NK-92 treated with Interleukin-12 subunit alpha and Interleukin-12 subunit beta, amount 100 ng/mL, for 24 hours (cell line): ENCODE measurements around the gene CERT1.
A peak's percentile ranks its signal among the peaks of the same experiment; 100 is the strongest.
"Not testable (repeated sequence)": the region's sequence is repeated elsewhere in the genome, so short reads cannot be mapped to it uniquely, and the experiment has no call there.

Experiments
- DNase-seq: peaks from one replicate; lab custom pipeline; 2025; lab: John Stamatoyannopoulos, UW

Gene CERT1

DNA sequence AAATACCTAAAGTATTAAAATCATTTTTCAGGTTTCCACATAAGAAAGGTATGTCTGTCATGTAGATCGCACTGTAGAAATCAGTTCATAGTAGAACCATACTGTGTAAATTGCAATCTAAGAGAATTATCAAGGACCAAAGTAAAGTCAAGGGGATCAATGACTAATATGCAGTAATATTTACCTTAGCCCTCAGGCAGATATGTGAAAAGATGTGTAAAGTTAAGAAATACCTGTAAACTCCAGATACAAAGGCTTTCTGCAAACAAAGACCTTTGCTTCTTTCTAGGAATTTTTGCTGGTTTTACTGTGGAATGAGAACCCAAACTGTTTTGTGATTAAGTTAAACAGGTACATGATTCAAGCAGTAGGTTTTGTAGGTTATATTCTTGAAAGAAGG lies 11.8 kb upstream of the CERT1 start:
- DNase-seq = no peak

DNA sequence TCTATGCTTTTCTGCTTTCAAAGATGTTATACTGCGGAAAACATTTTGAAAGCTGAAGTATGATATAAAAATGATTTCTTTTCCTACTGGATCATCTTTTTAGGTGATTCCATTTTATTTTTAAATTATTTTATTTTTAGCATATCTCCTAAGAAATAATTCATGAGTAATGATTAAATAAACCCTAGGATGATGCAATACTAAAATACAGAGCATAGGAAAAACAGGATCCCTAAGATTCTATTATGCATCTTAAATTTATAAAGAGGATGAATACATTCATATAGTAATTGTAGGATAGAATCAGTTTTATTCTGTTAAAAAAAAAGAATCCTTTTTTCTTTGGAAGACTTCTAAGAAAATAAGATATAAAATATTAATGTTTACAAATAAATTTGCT lies 11.1 kb upstream of the CERT1 start:
- DNase-seq = no peak

DNA sequence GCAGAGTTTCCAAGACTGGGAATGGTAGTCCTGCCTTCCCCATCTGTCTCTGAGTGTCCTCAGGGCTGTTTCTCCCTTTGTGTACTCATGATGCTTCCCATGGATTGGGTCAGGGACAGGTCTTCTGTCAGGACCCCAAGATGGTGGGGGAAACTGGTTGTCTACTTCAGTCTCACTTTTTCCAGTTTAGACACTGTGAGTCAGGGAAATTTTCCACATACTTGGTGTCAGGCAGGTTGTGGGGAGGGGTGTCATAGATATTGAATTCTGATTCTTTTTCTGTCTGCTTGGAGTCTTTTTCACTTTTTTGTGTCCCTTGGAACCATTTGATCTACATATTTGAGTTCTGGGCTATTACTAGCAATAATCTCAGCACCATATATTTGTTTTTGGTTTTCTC lies 10.6 kb upstream of the CERT1 start:
- no peak for DNase-seq

DNA sequence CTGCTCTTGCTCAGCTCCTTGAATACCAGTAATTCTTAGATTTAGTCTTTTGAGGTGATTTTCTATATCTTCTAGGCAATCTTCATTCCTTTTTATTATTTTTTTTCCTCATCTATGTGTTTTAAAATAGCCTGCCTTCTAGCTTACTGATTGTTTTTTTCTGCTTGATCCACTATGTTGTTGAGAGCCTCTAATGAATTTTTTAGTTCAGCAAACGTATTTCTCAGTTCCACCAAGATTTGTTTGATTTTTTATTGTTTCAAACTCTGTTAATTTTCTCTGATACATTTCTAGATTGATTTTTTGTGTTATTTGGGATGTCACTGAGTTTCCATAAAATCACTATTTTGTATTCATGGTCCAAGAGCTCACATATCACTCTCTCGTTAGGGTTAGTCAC lies 9.8 kb upstream of the CERT1 start:
- DNase-seq = no peak

DNA sequence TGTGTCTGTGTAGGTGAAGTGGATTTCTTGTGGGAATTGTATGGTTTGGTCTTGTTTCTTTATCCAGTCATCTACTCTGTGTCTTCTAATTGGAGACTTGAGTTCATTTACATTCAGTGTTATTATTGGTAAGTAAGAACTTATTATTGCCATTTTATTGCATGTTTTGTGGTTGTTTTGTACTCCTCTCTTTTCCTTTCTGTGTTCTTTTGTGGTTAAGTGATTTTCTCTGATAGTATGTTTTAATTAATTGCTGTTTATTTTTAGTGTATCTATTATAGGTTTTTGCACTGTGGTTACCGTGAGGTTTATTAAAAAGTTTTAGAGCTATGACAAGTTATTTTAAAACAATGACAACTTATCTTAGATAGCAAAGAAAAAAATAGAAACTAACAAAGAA lies 8.3 kb upstream of the CERT1 start:
- DNase-seq = no peak

DNA sequence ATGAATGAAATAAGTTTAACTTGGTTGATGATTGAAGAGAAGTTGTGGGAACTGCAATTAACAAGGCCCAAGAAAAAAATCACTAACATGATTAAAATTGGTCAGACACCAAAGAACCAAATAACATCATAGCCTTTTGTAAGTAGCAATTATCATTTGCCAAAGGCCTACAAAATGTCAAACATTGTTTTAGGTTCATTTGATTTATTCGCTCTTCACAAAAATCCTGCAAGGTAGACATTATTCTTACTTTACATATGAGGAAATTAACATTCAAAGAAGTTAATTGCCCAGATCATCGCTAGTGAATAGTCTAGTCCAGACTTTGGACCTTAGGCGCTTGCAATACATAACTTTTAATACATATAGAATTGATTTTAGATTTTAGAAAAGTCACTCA lies 2.9 kb upstream of the CERT1 start:
- DNase-seq = no peak

DNA sequence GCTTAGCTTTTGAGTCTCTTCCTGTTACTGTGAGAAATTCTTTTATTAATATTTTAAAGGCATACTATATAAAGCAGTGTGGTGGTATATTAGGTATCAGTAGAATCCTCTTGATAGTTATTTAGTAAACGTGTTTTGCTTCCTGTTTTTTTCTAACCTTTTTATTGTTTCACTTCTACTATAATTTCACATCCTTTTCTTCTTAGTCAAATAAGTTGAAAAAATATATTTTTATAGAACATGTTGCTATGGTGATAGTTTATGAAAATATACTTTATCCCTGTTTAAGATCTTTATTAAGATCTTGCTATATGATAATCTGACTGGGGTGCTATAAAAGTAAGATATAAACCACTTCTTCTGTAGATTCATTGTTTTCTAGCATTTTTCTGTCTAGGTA lies 2.4 kb upstream of the CERT1 start:
- no peak for DNase-seq

DNA sequence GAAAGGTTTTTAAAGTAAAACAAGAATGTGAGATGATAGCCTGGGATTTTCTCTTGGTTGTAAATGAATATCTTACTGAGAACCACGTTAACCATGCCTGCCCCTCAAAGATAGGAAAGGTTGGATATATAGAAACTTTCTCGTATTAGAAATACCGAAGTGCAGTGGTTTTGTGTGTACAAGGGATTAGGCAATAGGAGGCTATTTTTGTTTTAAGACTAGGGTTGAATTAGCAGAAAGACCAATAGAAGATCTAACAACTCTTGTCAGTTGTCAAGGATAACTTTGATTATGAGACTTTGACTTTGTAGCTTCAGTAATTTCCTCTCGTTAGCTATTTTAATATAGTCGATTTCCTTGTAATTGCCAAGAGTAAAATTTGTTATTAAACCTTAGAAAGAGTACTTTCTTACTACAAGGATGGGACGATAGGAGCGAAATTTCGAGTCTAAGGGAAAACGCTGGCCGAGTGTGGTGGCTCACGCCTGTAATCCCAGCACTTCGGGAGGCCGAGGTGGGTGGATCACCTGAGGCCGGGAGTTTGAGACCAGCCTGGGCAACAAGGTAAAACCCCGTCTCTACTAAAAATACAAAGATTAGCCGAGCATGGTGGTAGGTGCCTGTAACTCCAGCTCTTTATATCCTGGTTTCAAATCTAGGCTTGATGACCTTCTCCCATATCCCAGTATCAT lies 1.1 kb upstream of the CERT1 start:
- DNase-seq = no peak

DNA sequence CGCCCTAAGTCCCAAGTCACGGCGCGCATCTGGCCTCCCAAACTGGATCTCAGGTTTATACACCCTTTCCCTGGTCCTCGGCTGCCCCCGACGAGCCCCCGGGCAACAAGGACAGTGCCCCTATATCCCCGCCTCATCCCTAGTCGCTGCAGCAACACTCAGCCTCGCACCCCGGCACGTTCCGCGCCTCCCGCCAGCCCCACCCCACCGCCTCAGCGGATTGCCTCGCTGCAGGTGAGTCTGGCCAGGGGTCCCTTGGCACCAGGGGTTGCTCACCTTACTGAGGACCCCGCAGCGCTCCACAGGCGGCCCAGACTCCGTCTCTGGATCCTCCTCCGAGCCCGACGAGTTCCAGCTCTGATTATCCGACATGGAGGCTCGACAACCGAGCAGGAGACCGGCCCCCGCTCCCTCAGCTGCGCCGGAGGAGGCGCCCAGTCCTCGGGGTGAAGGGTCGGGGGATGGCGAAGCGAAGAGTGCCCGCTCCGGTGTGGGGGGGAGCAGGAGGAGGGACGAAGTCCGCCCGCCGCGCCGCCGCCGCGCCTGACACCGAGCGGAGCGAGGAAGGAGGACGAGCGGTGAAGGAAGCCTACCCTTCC lies 494 bp downstream of the CERT1 start:
- peak; percentile 57 for DNase-seq

DNA sequence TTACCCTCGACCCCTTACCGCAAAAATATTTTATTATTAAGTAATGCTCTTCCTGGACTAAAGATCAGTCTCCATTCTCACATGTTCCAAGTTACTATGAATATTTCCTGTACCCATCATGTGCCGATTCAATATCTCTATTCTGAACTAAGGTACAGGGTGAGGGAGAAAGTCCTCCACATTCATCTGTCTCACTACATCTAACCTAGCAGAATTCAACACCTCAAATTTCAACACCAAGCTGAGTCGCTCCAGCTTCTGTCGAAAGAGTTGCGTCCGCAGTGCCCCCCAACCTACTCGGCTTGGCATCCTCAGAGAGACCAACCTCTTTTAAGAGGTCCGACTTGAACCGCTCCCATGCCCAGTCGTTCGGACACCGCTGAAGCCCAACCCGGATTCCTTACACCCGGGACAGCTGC lies 1.0 kb downstream of the CERT1 start:
- DNase-seq = peak; percentile 55

DNA sequence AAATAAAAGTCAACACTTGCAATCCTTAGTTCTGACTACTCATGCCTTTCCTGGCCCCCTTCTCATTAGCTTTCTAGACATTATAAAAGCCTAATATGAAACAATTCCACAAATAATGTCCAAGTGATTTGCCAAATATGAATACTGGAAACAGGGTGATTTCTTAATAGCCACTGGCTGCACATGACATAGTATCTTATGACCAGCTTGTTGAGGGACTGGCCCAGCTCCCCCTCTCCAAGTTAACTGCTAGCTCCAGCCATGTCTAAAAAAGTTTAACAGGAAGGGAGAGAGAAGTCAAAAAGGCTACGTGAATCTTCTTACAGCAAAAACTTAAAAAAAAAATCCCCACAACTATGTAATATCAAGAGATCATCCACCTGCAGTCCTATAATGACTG lies 1.5 kb downstream of the CERT1 start:
- no peak for DNase-seq

DNA sequence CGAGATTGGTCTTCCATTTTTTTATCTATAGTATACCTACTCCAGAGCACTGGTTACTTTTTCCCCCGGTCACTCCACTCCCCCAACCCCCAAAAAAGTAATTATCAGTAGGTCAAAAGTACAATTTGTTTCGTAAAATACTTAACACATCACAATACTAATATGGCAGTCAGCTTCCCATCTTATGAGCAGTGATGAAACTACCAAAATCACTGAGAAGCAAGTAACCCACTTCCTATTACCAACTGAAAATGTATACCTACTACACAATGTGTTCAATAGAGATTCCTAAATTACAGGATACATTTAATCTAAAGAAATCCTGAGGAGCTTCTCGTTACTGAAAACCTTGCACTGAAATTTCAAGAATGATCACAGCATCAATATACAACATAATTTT lies 1.9 kb downstream of the CERT1 start:
- no peak for DNase-seq

DNA sequence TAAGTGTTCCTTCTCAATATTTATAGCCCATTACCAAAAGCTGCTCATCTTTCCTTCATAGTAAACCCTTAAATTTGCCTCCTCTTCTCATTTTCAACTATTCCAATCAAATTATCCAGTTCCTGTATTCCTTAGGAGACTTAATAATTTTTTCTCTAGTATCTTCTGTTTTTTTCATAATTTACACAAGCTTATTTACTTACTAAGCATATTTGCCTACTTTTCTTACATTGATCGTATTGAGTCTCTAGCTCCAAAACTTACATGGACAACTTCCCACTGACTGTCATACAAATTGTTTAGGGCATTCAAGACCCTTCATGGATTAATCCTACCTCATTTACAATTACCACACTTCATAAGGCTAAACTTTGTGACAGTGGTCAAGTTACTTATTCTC lies 3.6 kb downstream of the CERT1 start:
- DNase-seq = no peak

DNA sequence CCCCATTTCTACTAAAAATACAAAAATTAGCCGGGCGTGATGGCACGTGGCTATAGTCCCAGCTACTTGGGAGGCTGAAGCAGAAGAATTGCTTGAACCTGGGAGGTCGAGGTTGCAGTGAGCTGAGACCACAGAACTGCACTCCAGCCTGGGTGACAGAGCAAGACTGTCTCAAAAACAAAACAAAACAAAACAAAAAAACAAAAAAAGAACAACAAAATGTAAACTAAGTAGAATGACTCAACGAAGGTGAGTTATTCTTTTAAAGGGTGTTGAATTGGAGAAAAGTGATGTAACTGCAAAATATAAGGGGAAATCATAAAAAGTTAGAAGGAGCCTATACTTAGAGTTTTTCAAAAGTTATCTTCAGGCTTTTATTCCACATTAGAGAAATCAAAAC lies 6.3 kb downstream of the CERT1 start:
- not testable (repeated sequence) for DNase-seq

DNA sequence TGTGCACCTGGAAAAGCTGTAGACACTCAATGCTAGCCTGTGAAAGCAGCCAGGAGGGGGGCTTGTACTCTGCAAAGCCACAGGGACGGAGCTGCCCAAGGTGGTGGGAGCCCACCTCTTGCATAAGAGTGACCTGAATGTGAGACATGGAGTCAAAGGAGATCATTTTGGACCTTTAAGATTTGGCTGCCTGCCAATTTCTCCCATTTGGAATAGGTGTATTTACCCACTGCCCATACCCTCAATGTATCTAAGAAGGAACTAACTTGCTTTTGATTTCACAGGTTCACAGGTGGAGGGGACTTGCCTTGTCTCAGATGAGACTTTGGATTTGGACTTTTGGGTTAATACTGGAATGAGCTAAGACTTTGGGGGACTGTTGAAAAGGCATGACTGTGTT lies 12.6 kb downstream of the CERT1 start:
- DNase-seq = not testable (repeated sequence)

DNA sequence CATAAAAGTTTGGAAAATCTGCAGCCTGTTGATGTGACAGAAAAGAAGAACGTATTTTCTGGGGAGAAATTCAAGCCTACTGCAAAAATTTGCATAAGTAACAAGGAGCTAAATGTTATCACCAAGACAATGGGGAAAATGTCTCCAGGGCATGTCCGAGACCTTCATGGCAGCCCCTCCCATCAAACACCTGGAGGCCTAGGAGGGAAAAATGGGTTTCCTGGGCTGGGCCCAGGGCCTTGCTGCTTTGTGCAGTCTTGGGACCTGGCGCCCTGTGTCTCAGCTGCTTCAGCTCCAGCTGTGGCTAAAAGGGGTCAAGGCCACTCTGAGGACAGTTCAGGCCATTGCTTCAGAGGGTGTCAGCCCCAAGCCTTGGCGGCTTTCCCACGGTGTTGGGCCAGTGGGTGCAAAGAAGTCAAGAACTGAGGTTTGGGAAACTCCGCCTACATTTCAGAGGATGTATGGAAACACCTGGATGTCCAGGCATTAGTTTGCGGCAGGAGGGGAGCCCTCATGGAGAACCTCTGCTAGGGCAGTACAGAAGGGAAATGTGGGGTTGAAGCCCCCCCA lies 13.1 kb downstream of the CERT1 start:
- DNase-seq = no peak

DNA sequence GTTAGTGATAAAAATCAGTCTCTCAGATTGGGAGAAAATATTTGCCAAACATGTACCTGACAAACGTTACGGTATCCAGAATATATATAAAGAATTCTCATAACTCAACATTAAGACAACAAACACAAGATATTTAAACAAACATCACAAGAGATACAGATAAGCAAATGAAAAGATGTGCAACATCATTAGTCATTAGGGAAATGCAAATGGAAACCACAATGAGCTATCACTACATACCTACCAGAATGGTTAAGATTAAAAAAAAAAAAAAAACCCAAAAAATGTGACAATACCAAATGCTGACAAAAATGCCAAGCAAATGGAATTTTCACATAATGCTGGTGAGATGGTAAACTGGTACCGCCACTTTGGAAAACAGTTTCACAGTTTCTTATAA lies 15.4 kb downstream of the CERT1 start:
- no peak for DNase-seq

DNA sequence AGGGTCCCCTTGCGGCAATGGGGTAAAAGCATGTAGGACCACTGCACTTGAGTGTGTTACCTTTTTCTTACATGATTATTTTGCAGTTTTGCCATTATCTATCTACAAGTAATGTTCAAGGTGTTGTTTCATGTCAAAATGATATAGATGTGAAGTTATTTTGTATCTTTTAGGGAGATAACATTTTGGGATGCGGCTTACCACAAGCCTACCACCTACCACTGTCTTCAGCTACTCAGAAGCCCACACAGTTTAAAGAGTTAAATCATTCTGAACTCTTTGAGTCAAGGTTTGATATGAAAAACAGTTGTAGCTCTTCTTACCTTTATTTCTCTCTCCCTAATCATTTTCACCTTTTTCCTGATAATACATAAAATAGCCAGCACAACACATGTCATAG lies 19.8 kb downstream of the CERT1 start:
- no peak for DNase-seq

DNA sequence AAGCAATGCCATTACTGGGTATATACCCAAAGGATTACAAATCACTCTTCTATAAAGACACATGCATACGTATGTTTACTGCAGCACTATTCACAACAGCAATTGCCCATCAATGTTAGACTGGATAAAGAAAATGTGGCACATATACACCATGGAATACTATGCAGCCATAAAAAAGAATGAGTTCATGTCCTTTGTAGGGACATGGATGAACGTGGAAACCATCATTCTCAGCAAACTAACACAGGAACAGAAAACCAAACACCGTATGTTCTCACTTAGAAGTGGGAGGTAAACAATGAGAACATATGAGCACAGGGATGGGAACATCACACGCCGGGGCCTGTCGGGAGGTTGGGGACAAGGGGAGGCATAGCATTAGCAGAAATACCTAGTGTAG lies 21.6 kb downstream of the CERT1 start:
- DNase-seq = not testable (repeated sequence)

DNA sequence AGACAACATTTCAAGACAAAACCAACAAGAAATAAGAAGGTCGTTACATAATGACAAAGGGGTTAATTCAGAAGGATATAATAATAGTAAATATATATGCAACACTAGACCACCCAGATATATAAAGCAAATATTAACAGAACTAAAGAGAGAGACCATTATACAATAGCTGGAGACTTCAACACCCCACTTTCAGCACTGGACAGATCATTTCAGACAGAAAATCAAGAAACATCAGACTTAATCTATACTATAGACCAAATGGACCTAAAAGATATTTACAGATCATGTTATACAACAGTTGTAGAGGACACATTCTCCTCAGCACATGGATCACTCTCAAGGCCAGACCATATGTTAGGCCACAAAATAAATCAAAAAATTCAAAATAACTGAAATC lies 26.8 kb downstream of the CERT1 start:
- DNase-seq = no peak

DNA sequence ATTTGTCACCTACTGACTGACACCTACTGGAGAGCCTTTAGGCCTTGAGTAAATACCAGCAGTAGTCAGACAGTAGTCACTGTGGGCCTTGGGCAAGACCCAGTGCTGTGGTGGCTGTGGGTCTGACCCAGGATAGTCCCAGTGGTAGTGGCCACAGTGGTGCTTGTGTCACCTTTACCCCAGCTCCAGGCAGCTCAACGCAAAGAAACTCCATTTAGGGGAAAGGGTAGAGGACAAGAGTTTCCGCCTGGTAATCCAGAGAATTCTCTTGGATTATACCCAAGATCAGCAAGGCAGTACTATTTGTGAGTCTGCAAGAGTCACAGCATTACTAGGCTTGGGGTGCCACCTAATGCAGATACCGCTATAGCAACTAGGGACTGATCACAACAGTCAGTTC lies 28.9 kb downstream of the CERT1 start:
- no peak for DNase-seq

DNA sequence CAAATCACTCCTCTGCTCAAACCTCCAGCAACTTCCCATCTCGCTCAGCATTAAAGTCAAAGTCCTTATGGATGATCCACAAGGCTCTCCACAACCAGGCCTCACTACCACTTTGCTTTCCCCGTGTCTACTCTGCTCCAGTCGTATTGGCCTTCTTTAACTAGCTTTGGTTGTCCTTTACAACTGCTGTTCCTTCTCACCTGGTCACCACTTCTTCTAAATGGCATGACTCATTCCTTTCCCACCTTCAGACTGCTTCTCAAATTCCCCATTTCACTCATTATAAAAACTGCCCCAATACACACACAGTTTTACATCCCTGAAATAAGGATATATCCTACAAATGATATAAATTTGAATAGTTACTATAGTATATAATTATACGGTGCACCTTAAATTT lies 30.4 kb downstream of the CERT1 start:
- DNase-seq = no peak

DNA sequence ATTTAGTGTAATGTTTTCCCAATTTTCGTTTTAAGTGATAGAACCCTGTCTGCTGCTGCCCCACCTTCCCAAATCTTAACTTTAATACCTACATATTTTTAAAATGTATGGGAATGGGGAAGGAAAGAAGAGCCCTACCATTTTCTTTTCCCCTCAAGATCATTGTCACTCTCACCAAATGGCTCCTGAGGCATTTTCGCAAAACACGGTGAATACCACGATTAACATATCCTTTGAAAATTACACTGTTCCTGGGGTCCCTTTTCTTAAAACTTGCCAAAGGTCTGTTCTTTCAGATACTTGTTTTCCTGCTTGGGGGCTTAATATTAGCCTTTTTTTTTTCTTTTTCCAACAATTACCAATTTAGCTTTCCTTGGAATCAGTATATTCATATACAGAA lies 36.1 kb downstream of the CERT1 start:
- no peak for DNase-seq

DNA sequence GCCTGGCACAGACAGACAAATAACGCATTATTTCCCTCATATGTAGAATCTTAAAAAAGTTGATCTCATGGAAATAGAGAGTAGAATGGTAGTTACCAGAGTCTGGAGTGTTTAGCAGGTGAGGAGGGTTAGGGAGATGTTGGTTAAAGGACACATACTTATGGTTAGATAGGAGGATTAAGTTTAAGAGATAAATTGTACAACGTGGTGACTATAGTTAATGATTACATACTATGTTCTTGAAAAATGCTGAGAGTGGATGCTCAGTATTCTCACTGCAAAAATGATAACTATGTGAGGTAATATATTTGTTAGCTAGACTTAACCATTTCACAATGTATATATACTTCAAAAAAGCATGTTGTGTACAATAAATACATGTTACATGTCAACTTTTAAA lies 38.0 kb downstream of the CERT1 start:
- no peak for DNase-seq
